RWPE2 (cell line): ENCODE results near the gene NAXE.
A peak's percentile ranks its signal among the peaks of the same experiment; 100 is the strongest.

Experiments used
- ATAC-seq: fragments of 200-7000 bp; cut with Tn5 transposase; 3 replicates; pipeline ENCODE4 v1.9.1; 2021; ENCODE audit warnings: low read depth
- DNase-seq: peaks from one replicate; pipeline ENCODE4 v3.0.0-alpha.2; 2020; ENCODE audit warnings: low spot score
- H3K27ac ChIP-seq: fragments of 450-650 bp; 2 replicates; pipeline ENCODE4 v1.5.1; 2017; ENCODE audit warnings: mild to moderate bottlenecking; ENCODE audit not compliant: poor library complexity, severe bottlenecking
- H3K27me3 ChIP-seq: fragments of 250-450 bp; sonication (Bioruptor Pico); 2 replicates; pipeline ENCODE4 v1.5.1; 2021; ENCODE audit warnings: mild to moderate bottlenecking, moderate library complexity; ENCODE audit not compliant: insufficient read depth, poor library complexity, severe bottlenecking
- H3K36me3 ChIP-seq: fragments of 250-450 bp; sonication (Bioruptor Pico); 2 replicates; pipeline ENCODE4 v1.5.1; 2020; ENCODE audit warnings: low read depth, mild to moderate bottlenecking, moderate library complexity
- H3K4me1 ChIP-seq: fragments of 250-450 bp; sonication (Bioruptor Pico); 2 replicates; pipeline ENCODE4 v1.5.1; 2021; ENCODE audit warnings: mild to moderate bottlenecking, moderate library complexity; ENCODE audit not compliant: insufficient read depth, poor library complexity, severe bottlenecking
- H3K4me3 ChIP-seq: fragments of 250-450 bp; sonication (Bioruptor Pico); 2 replicates; pipeline ENCODE4 v1.5.1; 2021; ENCODE audit warnings: mild to moderate bottlenecking, moderate library complexity; ENCODE audit not compliant: severe bottlenecking
- H3K9me3 ChIP-seq: fragments of 250-450 bp; sonication (Bioruptor Pico); 2 replicates; pipeline ENCODE4 v1.5.1; 2021; ENCODE audit warnings: mild to moderate bottlenecking, moderate library complexity; ENCODE audit not compliant: severe bottlenecking
- TF ChIP-seq, protein P1 (sequence below): fragments of 450-650 bp; IDR thresholded peaks from one replicate; pipeline ENCODE4 v1.5.1; 2017; ENCODE audit warnings: mild to moderate bottlenecking, moderate library complexity; ENCODE audit not compliant: poor library complexity, severe bottlenecking

Gene NAXE

GRCh38 chr1:156598731-156599432, 7.3 kb downstream of the NAXE start:
- Histone ChIP-seq H3K4me1 (peaks cover 8% of the 10 kb centered on the region), H3K27ac (no peak overlapping the region), H3K9me3 (no peaks in the 10 kb centered on the region), H3K27me3 (no peaks in the 10 kb centered on the region), H3K4me3 (no peak overlapping the region), H3K36me3 (peaks cover 57% of the 10 kb centered on the region)
- TF ChIP-seq, protein P1, sequence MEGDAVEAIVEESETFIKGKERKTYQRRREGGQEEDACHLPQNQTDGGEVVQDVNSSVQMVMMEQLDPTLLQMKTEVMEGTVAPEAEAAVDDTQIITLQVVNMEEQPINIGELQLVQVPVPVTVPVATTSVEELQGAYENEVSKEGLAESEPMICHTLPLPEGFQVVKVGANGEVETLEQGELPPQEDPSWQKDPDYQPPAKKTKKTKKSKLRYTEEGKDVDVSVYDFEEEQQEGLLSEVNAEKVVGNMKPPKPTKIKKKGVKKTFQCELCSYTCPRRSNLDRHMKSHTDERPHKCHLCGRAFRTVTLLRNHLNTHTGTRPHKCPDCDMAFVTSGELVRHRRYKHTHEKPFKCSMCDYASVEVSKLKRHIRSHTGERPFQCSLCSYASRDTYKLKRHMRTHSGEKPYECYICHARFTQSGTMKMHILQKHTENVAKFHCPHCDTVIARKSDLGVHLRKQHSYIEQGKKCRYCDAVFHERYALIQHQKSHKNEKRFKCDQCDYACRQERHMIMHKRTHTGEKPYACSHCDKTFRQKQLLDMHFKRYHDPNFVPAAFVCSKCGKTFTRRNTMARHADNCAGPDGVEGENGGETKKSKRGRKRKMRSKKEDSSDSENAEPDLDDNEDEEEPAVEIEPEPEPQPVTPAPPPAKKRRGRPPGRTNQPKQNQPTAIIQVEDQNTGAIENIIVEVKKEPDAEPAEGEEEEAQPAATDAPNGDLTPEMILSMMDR: no peak
- DNase-seq (no peak), ATAC-seq (no peak)

DNA sequence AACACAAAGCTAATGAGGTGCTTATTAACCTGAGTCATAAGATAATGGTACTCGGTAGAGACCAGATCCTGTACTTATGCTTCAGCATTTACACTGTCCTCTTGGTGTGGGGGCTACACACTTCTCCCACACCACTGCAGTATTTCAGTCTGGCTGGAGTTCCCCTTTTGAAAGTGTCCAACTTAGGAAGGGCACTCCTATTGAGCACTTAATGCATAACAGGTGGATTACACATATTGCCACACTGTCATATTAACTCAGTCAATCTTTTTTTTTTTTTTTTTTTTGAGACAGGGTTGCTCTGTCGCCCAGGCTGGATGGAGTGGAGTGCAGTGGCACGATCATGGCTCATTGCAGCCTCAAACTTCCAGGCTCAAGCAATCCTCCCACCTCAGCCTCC, 8.2 kb downstream of the NAXE start:
- ATAC-seq: no peak
- no peaks in the 10 kb centered on the region for H3K9me3 ChIP-seq
- no peak for DNase-seq
- TF ChIP-seq, protein P1: peak; percentile 8
- no peak overlapping the region for H3K27ac ChIP-seq
- H3K4me1 ChIP-seq: peaks cover 8% of the 10 kb centered on the region
- H3K27me3 ChIP-seq: no peaks in the 10 kb centered on the region
- peaks cover 49% of the 10 kb centered on the region for H3K36me3 ChIP-seq
- H3K4me3 ChIP-seq: no peak overlapping the region

DNA sequence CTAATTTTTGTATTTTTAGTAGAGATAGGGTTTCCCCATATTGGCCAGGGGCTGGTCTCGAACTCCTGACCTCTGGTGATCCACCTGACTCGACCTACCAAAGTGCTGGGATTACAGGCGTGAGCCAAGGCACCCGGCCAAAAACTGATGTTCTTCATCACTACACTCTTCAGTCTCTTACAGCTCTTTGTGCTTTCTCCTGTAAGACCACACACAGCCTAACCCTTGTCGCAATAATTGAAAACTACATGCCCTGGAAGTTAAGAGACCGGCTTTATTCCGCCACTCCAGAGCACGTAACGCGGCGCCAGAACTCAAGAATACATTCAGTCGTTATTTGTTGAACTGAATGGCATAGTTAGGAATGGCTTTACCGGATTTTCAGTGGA, 9.2 kb downstream of the NAXE start:
- ATAC-seq: no peak; the same call in 2 of the 3 replicates
- no peak for DNase-seq

GRCh38 chr1:156601122-156601830, 9.7 kb downstream of the NAXE start, which contains the start of gene GPATCH4:
TSS of gene GPATCH4 (minus strand) at chr1:156601479.
- Histone ChIP-seq H3K9me3 (no peaks in the 10 kb centered on the region), H3K4me1 (peaks cover 8% of the 10 kb centered on the region), H3K27me3 (no peaks in the 10 kb centered on the region), H3K27ac (peak within 1 kb of the TSS; percentile 56), H3K36me3 (peaks cover 36% of the 10 kb centered on the region), H3K4me3 (peak within 1 kb of the TSS; percentile 85)
- ATAC-seq (peak; percentile 80), DNase-seq (no peak)
- TF ChIP-seq, protein P1: no peak

More for the DNA sequence above, 9.2 kb downstream of the NAXE start:
- no peaks in the 10 kb centered on the region for H3K9me3 ChIP-seq
- TF ChIP-seq, protein P1: no peak
- H3K4me3 ChIP-seq: peak overlapping the region; percentile 85
- peaks cover 42% of the 10 kb centered on the region for H3K36me3 ChIP-seq
- no peaks in the 10 kb centered on the region for H3K27me3 ChIP-seq
- H3K4me1 ChIP-seq: peaks cover 8% of the 10 kb centered on the region
- H3K27ac ChIP-seq: peak overlapping the region; percentile 56
